GM18505 (cell line): ENCODE results near the gene RAD9A.

ENCODE experiments used
- ATAC-seq: cut with Tn5 transposase; IDR thresholded peaks from one replicate; pipeline ENCODE4 v1.9.1; 2021; ENCODE audit not compliant: unreplicated experiment
- POLR2A ChIP-seq: IDR thresholded peaks from 4 replicates; pipeline ENCODE4 v1.6.1; 2011; ENCODE audit warnings: borderline replicate concordance; ENCODE audit not compliant: insufficient read depth, insufficient read length; ENCODE audit errors: extremely low read depth

The RAD9A gene

DNA sequence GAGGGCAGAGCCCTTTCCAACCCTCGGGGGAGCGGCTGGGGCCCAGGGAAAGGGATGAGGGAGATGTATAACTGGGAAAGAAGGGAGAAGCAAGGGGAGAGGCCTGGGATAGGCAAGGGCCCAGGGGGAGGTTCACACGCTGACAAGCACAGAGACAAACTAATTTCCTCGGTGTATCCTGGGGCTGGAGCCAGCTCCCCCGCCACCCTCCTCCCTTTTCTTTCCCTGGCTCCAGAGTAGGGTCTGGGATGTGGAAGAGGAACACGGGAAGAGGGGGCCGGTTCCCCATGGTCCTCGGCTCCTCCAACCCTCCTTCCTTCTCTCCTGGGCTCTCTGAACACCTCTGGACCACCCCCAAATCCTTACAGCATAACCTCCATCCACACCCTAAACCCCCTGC lies 25.2 kb upstream of the RAD9A start:
- ATAC-seq: no peak
- TF ChIP-seq POLR2A: no peak

DNA sequence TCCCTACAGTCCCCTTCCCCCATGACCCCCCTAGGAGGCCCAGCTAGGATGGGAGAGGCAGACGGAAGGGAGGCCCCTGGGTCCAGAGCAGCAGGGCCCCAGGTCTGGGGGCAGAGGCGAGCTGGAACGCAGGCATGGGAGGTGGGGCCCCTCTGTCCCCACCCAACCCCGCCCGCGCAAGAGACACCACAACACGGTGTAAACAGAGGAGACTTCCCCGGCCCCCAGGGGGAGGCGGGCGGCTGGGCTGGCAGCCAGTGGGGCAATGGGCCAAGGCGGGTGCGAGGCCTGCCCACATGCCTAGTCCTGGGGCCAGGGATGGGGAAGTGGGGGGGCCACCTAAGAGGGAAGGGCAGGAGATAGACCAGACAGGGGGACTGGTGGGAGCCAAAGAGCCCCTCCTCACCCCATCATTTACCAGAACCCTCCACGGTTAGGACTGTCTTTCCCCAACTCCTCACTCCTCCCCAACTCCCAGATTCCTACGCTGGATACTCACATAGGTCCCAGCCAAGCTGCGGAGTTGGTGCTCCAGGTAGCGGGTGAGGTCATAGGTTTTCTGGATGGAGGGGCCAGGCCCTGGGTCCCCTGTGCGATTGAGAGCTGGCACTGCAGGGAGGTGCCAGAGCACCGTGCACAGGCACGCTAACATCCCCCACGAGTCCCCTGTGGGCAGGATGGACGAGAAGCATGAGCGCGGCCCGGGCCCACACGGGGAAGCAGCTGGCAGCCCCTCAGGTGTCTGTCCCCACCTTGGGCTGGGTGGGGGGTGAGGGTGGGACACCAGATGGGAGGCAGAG lies 24.6 kb upstream of the RAD9A start:
- TF ChIP-seq POLR2A: no peak
- no peak for ATAC-seq

DNA sequence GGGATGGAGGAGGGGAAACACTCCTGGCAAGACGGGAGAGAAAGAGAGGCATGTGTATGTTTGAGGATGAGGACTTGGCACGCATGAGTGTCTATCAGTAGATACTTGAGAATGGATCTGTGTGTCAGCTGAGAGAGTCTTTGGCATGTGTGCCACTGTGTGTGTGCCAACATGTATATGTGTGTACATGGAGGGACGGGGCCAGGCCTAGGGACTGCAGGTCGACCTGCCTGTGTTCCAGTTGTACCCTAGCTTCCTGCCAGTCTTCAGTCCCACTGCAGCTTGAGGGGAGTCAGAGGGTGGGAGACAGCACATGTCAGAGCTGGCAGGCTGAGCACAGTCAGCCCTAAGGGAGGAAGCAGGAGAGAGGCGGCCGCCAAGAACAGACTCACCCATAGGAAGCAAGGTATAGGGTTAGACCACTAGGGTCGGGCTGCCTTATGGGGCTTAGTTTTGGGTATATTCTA lies 24.0 kb upstream of the RAD9A start:
- ATAC-seq: no peak
- TF ChIP-seq POLR2A: no peak

DNA sequence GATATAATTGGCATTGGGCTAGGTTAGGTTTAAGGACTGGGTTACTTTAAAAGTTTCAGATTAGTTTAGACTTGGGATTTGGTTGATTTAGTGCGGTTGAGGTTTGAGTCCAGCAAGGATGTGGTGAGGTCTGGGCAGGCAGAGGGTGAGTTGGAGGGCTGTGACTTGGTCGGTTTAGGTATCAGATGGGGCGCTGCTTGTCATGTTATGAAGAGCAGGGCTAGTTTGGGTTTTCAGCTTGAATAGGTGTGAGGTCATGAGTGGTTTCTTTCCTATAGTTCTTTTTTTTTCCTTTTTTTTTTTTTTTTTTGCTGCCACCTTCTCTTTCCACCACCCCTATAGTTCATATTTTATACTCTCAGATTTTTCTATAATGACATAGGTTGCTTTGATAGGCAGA lies 23.2 kb upstream of the RAD9A start:
- ATAC-seq: no peak
- TF ChIP-seq POLR2A: no peak

DNA sequence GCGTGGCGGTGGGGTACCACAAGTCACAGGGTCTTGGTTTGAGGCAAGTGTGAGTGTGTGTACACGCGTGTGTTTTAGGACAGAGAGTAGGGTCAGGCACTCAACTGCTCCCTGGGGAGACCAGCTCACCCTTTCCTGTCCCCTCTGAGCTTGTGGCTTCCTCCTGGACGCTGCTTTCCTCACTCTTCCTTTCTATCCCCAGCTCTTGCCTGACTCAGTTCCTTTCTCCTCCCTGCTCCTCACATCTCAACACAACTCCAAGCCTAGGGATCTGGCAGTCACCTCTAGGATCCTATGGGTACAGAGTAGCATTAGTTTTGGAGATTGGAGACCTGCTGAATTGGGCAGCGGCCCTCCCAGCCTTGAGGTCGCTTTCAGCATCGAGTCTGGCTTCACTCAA lies 22.5 kb upstream of the RAD9A start:
- TF ChIP-seq POLR2A: no peak
- ATAC-seq: no peak

DNA sequence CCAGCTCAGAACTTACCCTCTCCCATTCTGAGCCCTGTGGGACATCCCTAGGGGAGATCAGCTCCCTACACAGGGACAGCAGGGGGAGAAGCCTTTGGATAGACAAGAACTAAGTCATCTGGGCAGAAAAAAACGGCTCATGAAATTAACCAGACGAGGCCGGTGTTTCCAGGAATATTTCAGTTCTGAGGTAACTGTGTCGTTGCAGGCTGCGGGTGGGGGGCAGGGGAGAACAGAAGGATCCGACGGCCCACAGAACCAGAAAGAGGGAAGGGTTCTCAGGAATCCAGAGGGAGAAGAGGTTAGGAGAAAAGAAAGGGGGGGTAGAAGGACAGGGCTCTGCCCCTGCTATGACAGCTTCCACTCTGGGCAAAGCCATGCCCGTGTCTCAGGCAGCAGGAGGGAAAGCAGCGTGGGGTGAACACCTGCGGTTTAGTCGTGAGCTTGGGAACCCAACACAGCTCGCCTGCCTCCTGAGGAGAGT lies 21.9 kb upstream of the RAD9A start:
- TF ChIP-seq POLR2A: no peak
- ATAC-seq: no peak

DNA sequence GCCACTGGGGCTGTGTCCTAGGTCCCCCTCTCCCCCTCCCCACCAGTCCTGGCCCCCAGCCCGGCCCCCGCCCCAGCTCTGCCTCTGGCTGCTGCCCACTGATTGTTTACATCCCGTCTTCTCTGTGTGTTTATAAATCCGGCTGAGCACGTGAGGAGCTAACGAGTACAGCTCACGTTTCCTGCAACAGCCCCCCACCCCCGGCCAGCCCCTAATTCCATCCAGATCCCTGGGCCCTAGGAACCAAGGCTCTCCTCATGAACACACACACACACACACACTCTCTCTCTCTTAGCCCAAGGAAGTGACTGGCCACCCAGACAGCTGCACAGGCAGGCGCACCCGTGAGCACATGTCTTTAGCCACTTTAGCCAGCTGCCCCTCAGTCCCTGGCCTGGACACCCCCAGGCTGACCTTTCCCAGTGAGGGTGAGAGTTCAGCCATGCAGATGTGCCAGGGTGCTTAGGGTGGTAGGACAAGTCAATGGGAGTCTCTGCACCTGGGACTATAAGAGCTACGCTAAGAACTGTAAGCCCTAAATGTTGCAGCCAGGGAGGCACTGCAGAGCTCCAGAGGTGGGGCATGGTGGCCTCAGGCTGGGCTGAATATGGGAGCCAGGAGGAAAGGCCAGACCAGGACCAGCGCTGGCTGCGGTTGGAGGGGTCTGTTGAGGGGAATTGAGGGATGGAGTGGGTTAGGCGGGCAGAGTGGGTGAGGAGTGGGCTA lies 21.3 kb upstream of the RAD9A start:
- no peak for TF ChIP-seq POLR2A
- no peak for ATAC-seq

DNA sequence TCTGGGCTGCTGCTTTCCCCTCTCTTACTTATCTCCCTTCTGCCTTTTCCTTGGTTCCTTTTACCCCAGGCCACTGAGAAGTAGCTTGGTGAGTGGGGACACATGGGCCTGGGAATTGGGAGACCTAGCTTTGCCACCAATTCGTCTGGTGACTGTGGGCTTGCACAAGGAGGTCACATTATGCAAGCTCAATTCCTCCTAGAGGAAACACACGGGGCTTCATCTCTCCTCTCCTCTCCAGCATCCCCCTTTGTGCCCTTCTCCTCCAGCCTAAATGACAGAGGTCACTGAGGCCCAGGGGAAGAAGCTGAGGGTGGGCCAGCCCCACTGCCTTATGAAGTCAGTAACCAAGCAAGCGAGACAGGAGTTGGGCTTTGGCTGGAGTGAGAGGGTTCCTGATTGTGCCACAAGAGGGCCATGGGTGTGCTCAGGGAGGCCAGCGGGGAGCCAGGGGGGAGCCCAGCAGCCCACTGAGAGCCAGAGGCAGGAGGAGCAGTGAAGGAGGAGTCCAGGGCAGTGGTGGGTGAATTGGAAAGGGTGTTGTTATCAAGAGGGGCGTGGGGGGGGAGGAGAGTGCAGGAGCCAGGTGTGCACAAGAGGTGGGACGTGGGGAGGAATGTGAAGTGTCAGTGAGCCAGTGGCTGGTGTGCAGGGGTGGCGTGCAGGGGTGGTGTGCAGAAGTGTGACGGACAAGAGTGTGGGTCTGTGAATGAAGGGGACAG lies 20.4 kb upstream of the RAD9A start:
- ATAC-seq: no peak

DNA sequence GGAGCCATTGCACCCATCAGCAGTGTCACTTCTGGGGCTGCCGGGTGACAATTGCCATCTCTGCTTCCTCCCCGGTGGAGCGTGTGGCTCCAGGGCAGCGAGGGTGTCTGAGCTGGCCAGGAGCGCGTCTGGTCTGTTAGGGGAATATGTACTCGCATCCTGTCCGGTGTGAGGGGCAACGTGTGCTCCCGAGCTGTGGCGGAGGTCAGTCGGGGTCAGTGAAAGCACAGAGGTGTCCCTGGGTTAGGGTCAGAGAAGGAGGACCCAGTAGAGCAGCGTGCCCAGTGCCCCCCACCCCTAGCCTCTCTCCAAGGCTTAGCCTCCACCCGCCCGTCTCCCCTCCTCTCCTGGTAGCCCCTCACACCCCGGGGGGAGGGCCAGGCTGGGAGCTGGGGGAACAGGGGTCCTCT lies 19.9 kb upstream of the RAD9A start:
- TF ChIP-seq POLR2A: no peak
- ATAC-seq: no peak

More for the DNA sequence above, 20.4 kb upstream of the RAD9A start:
- TF ChIP-seq POLR2A: no peak

DNA sequence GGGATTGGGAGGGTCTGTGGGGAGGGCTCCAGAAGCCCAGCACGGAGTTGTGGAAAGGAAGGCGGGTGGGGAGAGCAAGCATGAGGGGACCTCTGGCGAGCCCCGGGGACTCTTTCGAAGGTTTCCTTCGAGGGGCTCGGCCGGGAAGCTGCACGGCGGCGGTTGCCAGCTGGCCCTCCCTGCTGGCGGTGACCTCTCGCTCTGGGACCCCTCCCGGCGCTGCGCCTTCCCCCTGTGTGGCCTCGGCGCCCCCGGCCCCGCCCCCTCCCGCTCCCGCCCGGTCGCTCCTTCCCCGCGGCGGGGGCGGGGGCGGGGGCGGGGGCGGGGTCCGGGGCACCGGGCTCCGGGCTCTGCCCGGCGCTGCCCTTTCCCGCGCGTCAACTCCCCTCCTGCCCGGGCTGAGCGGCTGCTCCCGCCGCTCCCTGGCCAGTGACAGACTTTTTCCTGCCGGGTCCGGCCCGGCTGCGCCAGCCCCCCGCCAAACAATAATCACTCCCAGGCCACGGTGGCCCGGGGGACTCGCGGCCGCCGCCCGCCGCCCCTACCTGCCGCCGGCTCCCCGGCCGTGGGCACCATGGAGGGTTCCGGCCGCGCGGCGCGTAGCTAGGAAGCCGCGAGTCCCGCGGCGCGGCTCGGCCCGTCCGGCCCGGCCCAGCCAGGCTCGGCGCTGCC lies 19.3 kb upstream of the RAD9A start:
- TF ChIP-seq POLR2A: no peak
- no peak for ATAC-seq

DNA sequence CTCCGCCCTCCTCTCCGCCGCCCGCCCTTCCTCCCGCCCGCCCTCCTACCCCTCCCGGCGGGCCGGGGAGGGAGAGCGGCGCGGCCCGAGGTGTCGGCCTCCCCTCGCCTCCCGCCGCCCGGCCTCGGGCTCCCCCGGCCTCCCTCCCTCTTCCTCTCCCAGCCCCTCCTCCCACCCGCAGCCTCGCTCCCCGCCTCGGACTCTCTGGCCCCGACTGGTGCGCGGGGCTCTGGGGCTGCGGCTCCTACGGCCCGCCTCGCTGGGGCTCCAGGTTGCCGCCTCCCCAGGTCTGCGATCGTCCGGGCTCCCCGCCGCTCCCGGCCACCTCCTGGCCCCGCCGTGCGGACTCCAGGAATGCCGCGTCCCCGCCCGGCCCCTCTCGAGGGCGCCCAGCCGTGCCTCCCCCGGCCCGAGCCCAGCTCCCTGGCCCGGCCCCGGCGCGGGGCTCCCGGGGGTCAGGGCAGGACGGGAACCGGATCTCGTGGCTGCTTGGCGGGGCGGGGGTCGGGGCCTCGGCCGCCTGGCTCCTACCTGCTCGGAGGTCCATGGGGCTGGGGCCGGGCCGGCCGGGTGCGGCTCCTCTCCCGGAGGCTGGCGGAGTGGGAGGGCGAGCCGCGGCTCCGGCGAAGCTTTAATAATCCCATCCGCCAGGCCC lies 18.7 kb upstream of the RAD9A start, which contains the start of gene CLCF1:
Gene CLCF1 (minus strand): TSS at position 606 of the 655 bp plus-strand sequence. CDS start 59 bp downstream, at position 547.
- no peak for TF ChIP-seq POLR2A
- ATAC-seq: no peak
